Activated T-cell treated with anti-CD3 and anti-CD28 coated beads, Interleukin-2, amount 50 U/mL, for 1 hour (primary cell): ENCODE measurements around the gene FGD5.

Experiments used
- DNase-seq: peaks from one replicate; pipeline ENCODE4 v3.0.0-alpha.2; 2020

The FGD5 gene, protein sequence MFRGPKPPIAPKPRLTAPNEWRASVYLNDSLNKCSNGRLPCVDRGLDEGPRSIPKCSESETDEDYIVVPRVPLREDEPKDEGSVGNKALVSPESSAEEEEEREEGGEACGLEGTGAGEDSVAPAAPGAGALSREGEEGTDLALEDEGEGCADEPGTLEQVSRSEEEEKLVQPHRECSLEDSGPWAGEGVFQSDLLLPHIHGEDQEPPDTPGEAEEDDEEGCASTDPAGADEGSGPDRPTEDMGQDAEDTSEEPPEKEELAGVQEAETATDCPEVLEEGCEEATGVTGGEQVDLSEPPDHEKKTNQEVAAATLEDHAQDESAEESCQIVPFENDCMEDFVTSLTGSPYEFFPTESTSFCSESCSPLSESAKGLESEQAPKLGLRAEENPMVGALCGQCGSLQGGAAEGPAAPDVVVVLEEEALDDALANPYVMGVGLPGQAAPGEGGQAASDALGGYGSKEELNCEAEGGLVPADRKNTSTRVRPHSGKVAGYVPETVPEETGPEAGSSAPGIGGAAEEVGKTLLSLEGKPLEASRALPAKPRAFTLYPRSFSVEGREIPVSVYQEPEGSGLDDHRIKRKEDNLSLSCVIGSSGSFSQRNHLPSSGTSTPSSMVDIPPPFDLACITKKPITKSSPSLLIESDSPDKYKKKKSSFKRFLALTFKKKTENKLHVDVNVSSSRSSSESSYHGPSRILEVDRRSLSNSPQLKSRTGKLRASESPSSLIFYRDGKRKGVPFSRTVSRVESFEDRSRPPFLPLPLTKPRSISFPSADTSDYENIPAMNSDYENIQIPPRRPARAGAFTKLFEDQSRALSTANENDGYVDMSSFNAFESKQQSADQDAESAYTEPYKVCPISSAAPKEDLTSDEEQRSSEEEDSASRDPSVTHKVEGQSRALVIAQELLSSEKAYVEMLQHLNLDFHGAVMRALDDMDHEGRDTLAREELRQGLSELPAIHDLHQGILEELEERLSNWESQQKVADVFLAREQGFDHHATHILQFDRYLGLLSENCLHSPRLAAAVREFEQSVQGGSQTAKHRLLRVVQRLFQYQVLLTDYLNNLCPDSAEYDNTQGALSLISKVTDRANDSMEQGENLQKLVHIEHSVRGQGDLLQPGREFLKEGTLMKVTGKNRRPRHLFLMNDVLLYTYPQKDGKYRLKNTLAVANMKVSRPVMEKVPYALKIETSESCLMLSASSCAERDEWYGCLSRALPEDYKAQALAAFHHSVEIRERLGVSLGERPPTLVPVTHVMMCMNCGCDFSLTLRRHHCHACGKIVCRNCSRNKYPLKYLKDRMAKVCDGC (N-terminal part only)

DNA sequence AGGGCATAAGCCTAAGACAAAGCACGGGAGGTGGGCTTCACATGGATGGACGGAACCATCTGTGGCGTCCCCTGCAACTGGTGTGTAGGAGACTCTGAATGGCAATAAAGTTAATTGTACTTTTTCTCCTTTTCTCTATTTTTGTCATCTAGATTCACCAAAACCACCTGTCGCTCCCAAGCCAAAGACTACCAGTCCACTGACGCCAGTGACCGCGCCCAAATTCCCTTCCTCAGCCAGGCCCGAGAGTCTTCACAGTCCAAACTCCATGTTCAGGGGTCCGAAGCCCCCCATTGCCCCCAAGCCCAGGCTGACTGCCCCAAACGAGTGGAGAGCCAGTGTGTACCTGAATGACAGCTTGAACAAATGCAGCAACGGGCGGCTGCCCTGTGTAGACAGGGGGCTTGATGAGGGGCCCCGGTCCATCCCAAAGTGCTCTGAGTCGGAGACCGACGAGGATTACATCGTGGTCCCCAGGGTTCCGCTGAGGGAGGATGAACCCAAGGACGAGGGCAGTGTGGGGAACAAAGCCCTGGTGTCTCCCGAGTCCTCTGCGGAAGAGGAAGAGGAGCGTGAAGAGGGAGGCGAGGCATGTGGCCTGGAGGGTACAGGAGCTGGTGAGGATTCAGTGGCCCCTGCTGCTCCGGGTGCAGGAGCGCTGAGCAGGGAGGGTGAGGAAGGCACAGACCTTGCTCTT, at the start of gene FGD5:
FGD5 (plus strand) TSS at position 159 of the 697 bp plus-strand sequence; CDS start at position 269, 110 bp downstream.
- DNase-seq: no peak

DNA sequence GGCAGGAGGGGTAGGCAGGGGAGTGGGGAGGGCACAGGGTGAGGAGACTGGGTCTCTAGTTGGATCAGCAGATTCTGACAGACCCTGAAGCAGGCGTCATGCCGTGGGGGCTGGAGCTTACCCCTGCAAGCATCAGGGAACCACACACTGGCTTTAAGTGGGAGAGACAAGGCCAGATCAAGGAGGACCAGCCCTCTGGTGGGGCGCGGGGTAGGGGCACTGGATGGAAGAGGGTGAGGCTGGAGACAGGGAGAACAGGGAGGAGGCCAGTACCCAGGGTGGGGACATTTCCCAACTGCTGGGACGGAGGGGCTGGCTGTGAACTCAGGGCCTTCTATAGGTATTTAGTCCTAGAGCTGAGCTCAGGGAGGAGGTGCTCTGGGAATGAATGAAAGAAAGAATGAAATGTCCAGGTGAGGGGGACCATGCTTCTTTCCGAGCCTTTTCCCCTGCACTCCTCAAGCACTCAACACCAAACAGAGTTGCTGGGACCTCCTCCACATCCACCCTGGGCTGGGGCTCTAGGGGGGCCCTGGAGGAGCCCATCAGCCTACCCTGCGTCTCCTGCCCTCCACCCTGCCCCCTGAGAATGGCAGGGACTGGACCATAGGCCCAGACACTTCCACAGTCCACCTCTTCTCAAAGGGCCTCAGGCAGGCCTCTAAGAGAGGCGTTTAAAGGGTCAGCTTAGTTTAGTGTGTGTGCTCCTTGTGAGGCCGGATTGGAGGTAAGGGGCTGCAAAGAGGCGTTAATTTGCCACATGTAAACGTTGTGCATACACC, 49.0 kb upstream of the FGD5 start:
- peak; percentile 1 for DNase-seq

DNA sequence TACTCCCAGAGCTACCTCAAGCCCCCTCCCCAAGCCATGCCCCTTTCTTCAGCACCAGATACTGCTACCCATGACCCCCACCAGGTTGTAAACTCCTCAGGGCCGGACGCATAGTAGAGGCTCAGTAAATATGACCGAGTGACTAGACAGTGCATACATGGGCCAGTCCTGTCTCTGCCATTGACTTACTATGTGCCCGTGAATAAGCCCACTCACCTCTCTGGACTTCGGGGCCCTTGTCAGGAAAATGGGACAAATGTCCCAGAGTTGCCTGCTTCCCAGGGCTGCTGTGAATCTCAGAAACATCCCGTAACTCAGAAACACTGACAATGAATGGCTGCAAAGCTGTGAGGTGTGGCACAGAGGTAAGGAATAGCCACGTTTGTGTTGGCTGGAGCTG, 48.2 kb upstream of the FGD5 start:
- DNase-seq: no peak

DNA sequence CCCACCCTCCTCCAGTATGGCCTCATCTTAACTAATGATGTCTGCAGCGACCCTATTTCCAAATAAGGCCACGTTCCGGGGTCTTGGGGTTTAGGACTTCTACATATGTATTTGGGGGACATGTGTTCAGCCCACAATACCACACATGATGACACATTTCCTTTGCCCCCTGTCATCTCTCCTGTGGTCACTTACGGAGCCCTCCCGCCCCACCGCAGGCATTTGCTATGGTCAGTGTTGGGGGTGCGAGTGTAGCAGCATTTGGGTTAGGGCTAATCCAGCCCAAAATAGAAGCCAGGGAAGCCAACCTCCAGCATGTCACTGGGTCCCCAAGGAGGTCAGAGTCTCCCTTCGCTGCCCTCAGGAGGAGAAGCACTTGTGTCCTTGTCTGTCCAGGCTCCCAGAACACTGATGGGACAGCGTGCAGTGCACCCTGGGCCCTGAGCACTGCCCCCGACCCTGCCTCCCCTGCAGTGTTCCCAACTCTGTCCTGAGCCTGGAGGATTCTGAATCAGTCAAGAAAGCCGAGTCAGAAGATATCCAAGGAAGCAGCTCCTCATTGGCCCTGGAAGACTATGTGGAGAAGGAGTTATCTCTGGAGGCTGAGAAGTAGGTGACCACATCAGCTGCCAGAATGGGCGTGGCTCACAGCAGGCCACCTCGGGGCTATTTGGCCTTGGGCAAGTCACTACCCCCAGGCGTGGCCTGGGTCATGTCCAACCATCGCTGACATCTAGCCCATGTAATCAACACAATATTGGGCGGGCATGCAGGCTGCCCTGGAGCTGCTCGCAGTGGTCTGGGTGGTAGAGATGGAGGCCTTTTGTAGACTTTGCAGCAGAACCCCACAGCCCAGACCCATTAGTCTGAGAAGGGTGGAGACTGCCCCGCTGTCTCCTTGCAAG, 46.9 kb upstream of the FGD5 start:
- DNase-seq: no peak

DNA sequence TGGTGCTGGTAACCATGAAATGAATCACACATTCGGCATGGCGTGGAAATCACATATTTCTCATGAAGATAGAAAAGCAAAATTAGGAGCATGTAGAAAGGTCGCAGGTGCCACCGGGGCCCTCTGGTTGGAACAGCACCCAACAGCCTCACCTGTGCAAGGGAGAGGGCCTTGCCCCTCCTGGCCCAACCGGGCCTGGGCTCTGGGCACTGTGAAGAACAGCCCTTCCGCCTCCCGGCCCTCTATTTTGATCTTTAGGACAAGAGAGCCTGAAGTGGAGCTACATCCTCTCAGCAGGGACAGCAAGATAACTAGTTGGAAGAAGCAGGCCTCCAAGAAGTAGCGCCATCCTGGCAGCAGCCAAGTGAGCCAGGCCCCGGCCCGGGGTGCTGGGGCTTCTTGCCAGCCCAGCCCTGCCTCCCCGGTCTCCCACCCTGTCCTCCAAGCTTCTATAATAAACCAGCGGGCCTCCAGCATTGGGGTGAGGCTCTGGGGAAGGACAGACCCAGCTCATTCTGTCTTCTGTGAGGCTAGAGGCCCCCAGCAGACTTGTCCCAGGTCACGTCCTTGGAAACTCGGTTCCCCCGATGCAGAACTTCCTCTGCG, 46.1 kb upstream of the FGD5 start:
- DNase-seq: no peak

DNA sequence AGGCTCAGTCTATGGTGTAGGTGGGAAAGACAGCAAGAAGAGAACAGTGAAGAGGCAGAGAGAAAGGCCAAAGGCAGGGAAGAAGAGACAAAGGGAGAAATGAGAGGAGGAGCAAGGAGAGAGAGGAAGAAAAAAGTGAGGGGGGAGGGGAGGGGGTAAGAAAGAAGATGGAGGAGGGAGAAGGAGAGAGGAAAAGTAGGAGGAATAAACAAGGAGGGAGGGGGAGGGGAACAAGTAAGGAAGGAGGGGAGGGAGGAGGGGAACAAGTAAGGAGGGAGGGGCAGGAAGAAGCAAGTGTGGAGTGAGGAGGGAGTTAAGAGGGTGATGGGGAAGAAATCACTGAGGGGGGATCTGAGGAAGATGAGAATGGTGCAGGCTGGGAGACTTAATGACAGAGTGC, 45.5 kb upstream of the FGD5 start:
- no peak for DNase-seq

DNA sequence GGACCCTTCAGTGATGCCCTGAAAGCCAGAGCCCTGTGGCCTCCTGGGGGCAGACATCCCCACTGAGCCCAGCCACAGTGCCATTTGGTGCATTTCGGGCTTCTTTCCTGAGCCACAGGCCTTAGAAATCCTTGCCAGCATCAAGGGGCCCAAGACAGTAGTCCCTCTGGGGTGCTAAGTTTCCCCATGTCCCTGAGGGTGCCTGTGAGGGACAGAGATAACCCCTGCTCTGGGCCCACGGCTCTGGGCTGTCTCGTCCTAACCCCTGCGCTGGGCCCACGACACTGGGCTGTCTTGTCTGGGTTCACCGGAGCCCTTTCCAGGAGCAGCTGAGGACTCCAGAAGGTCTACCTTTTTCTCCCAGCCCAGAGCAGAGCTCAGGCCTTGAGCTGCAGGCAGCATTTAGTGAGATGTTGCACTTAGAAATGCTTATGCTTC, 45.1 kb upstream of the FGD5 start:
- no peak for DNase-seq

DNA sequence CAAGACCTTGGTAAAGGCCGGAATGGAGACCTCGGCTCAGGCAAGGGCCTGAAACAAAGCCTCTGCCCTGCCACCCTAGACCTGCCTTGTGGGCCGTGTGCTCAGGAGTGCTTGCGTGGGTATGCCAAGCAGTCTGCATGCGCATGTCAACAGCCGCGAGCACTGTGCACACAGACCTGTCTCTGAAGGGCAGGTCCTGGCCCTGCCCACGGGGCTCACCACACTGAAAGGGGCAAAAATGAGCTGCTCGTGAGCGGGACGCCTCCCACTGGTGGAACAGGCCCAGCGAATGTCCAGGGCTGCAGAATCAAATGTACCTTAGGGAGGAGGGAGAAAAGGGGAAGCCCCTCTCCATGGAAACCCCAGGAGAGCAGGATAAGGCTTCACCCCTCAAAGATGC, 44.3 kb upstream of the FGD5 start:
- no peak for DNase-seq

DNA sequence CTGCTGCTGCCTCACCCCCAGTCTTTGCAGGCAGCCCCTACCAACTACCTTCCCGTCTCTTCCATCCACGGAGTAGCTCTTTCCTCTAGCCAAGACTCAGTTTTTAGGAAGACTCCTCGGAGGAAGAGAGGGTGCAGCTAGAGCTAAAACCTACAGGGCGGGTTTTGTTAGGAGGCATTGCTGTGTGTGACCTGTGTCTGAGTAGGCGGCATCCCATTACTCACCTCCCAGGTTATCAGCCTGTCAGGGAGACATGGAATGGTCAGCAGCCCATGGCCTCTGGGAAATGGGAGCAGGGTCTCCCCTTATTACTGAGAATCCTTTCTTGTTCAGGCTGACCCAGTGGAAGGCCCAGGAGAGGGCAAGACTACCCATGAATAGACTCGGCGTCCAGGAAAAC, 43.8 kb upstream of the FGD5 start:
- DNase-seq: no peak

DNA sequence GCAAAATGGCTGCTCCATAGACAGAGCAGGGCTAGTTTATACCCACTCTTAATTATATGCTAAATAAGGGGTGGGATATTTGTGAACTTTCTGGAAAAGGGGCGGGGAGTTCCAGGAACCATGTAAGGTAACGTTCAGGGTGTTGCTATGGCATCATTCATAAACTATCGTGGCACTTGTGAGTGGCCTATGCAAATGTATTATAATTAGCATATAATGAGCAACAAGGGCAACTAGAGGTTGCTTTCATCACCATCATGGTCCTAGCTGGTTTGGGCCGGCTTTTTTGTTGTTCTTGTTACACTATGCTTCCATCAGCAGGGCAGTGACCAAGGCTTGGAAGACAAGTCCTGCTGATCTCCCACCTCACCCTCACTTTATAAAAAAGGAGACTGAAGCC, 43.2 kb upstream of the FGD5 start:
- no peak for DNase-seq

DNA sequence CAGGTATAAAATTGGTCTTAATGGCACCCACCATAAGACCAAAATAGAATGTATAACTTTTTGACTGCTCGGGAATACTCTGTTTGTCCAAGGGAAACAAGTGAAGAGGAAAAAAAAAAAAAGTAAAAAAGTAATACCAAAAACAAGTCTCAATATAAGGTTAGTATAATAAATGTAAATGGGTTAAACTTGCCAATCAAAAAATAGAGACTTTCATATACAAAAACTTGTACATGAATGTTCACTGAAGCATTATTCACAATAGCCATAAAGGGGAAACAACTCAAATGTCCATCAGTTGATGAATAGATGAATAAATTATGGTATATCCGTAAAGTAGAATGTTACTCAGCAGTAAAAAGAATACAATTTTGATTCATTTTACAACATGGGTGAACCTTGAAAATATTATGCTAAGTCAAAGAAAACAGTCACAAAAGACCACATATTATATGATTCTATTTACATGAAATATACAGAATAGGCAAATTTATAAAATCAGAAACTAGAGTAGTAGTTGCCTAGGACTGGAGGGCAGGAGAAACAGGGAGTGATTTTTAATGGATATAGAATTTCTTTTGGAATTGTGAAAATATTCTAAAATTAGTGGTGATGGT, 39.6 kb upstream of the FGD5 start:
- no peak for DNase-seq

DNA sequence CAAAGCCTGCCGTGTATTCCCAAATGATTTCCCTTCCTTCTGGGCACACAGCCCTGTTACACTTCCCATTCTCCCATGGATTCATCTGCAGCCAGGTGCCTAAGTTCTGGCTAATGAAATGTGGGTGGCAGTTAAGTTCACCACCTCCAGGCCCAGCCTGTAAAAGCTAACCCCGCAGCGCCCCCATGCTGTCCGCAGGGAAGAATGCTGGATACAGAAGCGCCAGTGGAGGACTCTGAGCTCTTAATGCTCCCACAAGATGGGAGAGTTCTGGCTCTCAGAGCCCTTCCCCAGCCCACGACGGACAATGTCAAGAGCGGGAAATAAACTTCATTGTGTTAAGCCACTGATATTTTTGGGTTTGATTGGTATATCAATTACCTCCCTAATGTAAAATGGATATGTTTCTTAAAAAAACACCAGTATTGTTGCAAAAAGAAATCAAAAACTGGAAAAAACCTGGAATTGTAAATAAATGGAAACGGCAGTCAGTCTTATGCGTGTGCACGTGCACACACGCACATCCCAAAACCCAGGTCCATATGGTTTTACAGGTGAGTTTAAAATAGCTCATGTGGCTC, 37.7 kb upstream of the FGD5 start:
- DNase-seq: no peak

DNA sequence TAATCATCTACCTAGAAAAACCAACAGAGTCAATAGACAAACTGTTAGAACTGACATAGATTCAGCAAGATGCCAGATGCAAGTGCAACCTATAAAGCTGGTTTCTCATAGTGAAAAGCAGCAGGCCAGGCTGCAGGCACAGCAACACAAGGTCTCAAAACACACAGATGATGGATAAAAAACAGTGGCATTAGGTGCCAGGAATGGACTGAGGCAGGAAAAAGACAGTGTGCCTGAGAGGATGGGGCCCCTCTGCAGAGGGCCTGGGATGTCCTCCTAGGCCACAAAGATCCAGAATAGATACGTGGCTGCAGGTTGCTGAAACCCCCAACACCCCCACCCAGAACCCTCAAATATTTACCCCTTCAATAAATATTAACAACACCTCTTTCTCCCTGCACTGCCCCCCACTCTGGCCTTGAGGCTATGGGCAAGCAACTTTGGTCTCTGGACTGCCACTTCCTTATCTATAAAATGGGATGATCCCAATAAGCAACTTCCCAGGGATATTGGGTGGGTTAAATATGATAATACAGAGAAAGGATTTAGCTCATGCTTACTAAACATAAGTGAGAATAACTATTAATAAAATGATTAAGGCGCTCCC, 35.2 kb upstream of the FGD5 start:
- DNase-seq: no peak

DNA sequence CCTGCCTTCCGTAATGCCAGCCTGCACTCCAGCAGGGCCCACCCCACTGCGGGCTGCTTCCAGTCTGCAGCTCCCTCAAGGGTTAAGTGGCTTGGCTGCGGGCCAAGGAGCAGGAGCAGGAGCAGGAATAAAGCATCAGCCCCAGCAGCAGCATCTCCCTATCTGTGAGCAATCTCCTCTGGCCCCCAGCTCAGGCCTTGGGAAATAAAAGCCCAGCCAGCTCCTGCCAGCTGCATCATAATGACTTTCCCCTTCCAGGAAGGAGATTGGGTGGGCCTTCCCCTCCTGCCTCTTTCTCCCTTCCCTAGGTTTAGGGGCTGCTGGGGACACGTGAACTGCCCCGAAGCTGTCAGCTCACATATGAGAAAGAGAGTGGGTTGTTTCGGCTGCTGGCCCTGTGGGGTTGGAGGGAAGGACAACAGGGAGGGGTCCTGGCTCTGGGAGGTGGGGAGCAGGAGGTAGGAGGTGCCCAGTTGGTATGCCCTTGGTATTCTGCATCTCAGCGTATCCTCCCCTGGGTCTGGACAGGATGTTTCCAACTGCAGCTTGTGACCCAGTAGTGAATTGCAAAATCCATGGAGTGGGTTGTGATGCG, 34.6 kb upstream of the FGD5 start:
- no peak for DNase-seq

DNA sequence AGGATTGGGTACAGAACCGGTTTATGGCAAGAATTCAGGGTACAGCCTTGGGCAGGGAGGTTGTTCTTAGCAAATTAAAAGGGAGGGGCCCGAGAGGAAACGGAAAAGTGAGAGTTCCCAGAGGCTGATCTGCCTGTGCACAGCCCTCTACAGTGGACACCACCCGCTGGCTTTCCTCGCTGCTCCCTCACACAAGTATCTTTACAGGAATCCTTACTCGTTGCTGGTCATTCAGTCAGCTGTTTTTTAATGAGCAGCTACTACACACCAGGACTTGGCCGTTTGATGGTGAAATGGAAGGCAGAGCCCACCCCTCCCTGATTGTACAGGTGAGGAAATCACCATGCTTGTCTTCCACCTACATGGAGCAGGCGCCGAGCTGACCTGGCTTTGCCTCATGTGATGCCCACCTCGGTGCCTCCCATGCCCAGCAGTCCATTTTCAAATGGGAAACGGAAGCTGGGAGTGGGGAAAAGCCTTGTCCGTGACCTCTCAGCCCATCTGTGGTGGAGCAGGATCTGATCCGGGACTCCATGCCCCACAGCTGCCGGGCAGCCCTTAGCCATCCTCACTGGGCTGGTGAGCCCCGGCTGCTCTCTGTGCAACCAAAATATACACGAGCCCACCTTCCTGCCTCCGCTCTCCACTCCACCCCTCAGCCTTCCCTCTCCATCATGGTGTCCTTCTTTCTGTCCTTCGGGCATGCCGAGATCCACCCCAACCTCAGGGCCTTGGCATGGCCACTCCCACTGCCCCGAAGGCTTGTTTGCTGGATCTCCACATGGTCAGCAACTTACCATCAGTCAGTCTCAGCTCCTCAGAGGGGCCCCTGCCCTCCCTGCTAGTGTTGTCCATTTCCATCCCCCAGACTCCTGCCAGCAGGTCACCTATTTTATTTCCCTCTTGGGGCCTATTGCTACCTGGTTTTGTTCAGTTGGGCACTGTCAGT, 33.3 kb upstream of the FGD5 start:
- no peak for DNase-seq

DNA sequence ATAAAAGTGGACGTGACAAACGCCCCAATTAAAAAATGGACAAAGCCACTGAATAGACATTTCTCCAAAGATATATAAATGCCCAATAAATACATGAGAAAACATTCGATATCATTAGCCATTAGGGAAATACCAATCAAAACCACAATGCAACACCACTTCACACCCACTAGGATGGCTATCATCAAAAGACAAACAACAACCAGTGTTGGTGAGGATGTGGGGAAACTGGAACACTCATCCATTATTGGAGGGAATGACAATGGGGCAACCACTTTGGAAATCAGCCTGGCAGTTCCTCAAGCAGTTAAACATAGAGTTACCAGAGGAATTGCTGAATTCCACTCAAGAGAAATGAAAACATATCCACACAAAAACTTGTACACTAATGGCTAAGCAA, 32.4 kb upstream of the FGD5 start:
- no peak for DNase-seq

DNA sequence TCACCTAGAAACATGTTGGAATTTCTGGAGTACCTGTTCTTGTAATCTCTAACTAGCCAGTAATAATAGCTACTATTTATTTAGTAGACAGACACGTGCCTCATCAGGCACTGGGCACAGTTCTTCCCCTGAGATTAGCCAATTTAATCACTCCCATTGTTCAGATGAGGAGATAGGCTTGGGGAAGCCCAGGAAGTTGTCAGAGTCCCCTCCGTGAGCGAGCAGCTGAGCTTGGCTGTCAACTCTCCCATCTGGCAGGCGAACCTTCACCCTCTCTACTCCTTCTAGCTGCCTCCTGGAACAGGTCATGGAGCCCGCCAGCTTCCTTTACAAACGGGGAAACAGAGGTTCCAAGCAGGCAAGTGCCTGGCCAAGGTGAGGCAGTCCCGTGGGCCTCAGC, 31.1 kb upstream of the FGD5 start:
- no peak for DNase-seq
